Esophagus (tissue), 2 donors: Measurements from ENCODE around the gene PIP5K1C. TPM values are rescaled to one million over a fixed set of nuclear protein-coding genes. Genes with fewer than 3 reads are reported as not detected.
A peak's percentile ranks its signal among the peaks of the same experiment; 100 is the strongest.

Experiments used
- H3K27ac ChIP-seq, 2 donors: one replicate each; pipeline ENCODE4 v1.5.1; 2013; ENCODE audit warnings: low read depth in 2 of 2, mild to moderate bottlenecking in 2 of 2, inconsistent platforms in 1 of 2, low read length in 1 of 2, moderate library complexity in 1 of 2
- H3K27me3 ChIP-seq, 2 donors: one replicate each; pipeline ENCODE4 v1.6.1; 2013; ENCODE audit warnings: low read length in 2 of 2, control low read depth in 1 of 2, mild to moderate bottlenecking in 1 of 2; ENCODE audit not compliant: insufficient read depth in 2 of 2, control insufficient read depth in 1 of 2
- H3K36me3 ChIP-seq, 2 donors: one replicate each; pipeline ENCODE4 v1.6.1; 2013; ENCODE audit warnings: low read length in 1 of 2; ENCODE audit not compliant: control insufficient read depth in 2 of 2, insufficient read depth in 2 of 2
- H3K4me1 ChIP-seq, 2 donors: one replicate each; pipeline ENCODE4 v1.6.1; 2013; ENCODE audit warnings: low read length in 1 of 2; ENCODE audit not compliant: control insufficient read depth in 2 of 2, insufficient read depth in 2 of 2
- H3K4me3 ChIP-seq, 2 donors: one replicate each; pipeline ENCODE4 v1.5.1; 2013; ENCODE audit warnings: low read length in 2 of 2, mild to moderate bottlenecking in 2 of 2, low read depth in 1 of 2, moderate library complexity in 1 of 2
- H3K9me3 ChIP-seq, 2 donors: one replicate each; pipeline ENCODE4 v1.6.1; 2013; ENCODE audit warnings: mild to moderate bottlenecking in 2 of 2, low read depth in 1 of 2, low read length in 1 of 2, moderate library complexity in 1 of 2; ENCODE audit not compliant: control insufficient read depth in 2 of 2, insufficient read depth in 1 of 2
- WGBS, 2 donors: extraction: QIAGEN DNeasy Blood & Tissue Kit; methylation state at CpG; one replicate each; pipeline ENCODE4 v1.1.7; 2013; 5-methylcytosine and 5-hydroxymethylcytosine counted together
- polyA plus RNA-seq, 2 donors: library from polyadenylated mRNA; stranded (reverse); fragments of 200-250 nt; gene quantifications; one replicate each; pipeline ENCODE4 v1.2.3, GENCODE V29; 2013
- donor health status: healthy with polysubstance abuse.
- donor health status: Bipolar disorder and iron deficiency.

The PIP5K1C gene
- polyA plus RNA-seq, 2 donors = 10.4 to 18.1 TPM

DNA sequence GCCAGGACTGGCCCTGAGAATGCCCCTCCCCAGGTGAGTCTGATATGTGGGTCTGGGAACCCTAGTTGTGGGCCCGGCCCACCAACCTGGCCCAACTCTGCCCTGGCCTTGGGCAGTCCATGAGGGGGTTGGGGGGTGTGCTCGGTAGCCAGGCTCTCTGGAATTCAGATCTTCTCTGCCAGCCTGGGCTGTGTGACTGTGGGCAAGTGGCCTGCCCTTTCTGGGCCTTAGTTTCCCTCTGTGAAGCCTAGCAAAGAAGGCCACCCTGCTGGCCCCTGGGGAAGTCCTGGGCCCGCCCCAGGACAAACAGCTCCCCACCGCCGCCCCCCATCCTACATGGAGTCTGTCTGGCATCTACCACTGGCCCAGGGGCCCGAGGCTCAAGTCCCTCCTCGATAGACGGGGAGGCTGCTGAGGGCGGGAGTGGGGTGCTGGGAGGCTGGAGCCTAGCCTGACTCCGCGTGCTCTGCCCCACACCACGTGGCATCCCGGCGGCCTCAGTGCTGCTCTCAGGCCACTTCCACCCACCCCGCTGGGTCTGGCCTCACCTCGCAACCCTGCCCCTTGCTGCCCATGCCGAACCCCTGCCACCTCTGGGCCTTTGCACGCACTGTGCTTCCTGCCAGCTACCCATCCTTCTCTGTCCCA is 85.3 kb downstream of the PIP5K1C start:
- Histone ChIP-seq H3K4me1 (peaks cover 0 to 6% of the 10 kb centered on the region in 2 donors), H3K36me3 (peaks cover 0 to 46% of the 10 kb centered on the region in 2 donors), H3K27me3 (no peaks in the 10 kb centered on the region), H3K9me3 (no peaks in the 10 kb centered on the region), H3K4me3 (no peak overlapping the region), H3K27ac (no peak overlapping the region)
- 86 to 92% methylated on average over 17 to 18 of the region's 18 CpGs for WGBS, 2 donors

DNA sequence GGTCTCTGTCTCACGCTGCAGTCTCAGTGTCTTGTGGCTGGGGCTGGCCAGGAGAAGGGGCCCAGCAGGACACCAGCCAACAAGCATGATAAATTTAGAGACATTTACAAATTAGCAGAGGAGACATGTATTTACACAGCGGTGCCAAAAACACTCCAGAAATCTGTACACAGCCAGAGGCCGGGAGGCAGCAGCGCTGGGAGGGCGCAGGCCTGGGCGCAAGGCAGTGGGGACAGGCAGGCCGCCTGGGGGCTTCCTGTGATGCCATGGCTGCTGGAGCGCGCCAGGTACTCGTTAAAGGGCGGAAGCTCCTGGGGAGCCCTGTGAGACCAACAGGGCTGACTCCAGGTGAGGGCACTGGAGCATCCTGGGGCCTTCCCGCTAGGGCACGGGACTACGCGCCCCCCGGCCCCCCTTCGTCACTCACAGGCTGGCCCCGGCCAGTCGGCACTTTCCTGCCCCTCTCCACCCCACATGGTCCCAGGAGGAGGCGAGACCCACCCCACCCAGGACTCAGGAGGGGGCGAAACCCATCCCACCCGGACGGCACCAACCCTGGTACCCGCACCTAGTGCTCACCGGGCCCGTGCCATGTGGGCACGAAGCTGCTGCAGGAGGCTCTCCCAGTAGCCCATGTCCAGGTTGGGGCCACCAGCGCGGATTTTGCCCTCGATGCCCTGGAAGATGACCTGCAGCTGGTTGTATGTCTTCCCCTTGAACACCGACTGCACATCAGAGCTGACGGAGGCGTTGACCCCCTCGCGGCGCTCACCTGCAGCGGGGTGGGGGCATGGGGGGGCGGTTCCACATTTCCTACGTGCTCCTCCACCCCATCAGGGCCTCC is 86.2 kb downstream of the PIP5K1C start:
- Histone ChIP-seq H3K36me3 (peaks cover 0 to 43% of the 10 kb centered on the region in 2 donors), H3K9me3 (no peaks in the 10 kb centered on the region), H3K27me3 (no peaks in the 10 kb centered on the region), H3K27ac (peak overlapping the region in 1 of 2 donors; percentile 39), H3K4me1 (peaks cover 0 to 7% of the 10 kb centered on the region in 2 donors), H3K4me3 (no peak overlapping the region)
- WGBS, 2 donors = 80 to 89% methylated on average over 30 to 39 of the region's 39 CpGs

DNA sequence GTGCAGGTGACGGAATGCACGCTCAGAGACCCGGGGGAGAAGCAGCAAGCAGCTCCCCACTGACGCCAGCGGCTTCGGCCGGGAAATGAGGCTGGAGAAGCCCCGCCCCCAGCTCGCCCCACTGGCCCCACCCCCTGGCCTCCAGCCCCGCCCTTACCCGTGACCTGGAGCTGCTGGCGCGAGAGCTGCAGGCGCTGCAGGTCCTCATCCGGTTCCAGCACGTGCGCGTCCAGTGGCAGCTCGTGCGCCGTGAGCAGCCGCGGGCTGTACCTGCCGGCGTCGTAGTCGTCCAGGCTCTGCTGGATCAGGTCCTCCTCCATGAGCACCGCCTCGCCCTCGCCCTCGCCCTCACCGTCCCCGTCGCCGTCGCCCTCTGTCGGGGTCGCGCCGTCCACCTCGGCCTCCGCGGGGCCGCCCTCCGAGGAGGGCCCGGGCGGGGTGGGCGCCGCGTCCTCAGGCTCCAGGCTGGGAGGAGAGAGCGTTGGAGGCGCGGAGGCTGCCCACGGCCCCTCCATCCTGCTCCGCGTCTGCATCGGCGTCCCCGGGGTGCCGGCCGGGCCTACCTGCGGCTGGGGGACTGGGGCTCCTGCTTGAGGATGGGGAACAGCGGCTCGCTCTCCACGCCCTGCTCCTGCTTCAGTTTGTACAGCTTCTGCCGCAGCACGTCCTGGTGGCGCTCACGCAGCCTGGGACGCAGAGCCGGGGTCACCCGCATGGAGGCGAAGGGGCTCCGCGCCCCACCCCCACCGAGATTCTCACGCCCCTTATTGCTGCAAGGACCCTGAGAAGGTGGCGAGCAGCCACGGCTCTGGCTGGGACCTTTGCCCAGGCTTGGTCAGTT is 87.1 kb downstream of the PIP5K1C start:
- H3K36me3 ChIP-seq = peaks cover 0 to 41% of the 10 kb centered on the region in 2 donors
- peak overlapping the region in 1 of 2 donors; percentile 37 for H3K27ac ChIP-seq
- H3K27me3 ChIP-seq = no peaks in the 10 kb centered on the region
- WGBS, 2 donors = 87% methylated on average over 76 to 79 of the region's 79 CpGs
- H3K4me3 ChIP-seq = no peak overlapping the region
- no peaks in the 10 kb centered on the region for H3K9me3 ChIP-seq
- peaks cover 2 to 5% of the 10 kb centered on the region in 2 donors for H3K4me1 ChIP-seq

DNA sequence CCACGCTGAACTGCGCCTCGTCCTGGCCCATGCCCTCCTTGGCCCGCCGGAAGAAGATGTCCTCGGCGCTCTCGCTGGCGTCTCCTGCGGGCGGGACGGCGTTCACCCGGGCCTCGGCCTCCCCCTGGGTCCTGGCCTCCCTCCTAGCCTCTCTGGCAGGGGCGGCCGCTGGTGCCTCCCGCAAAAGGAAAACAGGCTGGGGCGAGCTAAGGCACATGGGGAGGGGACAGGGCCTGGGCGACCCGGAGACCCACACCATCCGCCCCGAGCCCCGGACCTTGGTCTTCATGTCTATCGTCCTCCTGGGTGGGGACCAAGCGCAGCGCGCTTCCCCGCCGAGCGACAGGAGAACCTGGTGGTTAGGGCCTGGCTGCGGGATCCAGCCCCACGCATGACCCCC is 87.9 kb downstream of the PIP5K1C start:
- peaks cover 2 to 5% of the 10 kb centered on the region in 2 donors for H3K4me1 ChIP-seq

DNA sequence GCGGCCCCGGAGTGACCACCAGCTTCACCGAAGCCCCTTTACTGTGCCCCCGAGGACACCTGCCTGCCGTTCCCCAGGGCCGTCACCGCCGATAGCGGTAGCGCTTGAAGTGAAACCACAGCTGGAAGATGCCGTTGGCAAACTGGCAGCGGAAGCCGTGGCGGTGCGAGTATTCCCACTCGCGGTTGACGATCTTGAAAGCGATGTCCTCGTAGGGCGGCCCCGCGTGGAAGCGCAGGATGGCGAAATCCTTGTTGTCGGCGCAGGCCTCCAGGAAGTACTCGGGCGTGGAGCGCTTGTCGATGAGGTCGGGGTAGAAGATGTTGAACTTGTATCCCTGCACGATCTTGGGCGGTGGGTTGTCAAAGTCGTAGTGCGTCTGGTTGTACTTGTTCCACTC is 88.4 kb downstream of the PIP5K1C start:
- H3K4me1 ChIP-seq = peaks cover 3 to 6% of the 10 kb centered on the region in 2 donors
- peaks cover 0 to 38% of the 10 kb centered on the region in 2 donors for H3K36me3 ChIP-seq
- H3K27me3 ChIP-seq = no peaks in the 10 kb centered on the region
- no peaks in the 10 kb centered on the region for H3K9me3 ChIP-seq
- 95 to 97% methylated on average over 36 of the region's 36 CpGs for WGBS, 2 donors
- no peak overlapping the region for H3K4me3 ChIP-seq
- no peak overlapping the region for H3K27ac ChIP-seq

More for the DNA sequence above, 87.9 kb downstream of the PIP5K1C start:
- no peaks in the 10 kb centered on the region for H3K9me3 ChIP-seq
- H3K4me3 ChIP-seq = no peak overlapping the region
- WGBS, 2 donors = 97% methylated on average over 33 of the region's 33 CpGs
- no peaks in the 10 kb centered on the region for H3K27me3 ChIP-seq
- peaks cover 0 to 38% of the 10 kb centered on the region in 2 donors for H3K36me3 ChIP-seq
- peak overlapping the region in 1 of 2 donors; percentile 8 for H3K27ac ChIP-seq

DNA sequence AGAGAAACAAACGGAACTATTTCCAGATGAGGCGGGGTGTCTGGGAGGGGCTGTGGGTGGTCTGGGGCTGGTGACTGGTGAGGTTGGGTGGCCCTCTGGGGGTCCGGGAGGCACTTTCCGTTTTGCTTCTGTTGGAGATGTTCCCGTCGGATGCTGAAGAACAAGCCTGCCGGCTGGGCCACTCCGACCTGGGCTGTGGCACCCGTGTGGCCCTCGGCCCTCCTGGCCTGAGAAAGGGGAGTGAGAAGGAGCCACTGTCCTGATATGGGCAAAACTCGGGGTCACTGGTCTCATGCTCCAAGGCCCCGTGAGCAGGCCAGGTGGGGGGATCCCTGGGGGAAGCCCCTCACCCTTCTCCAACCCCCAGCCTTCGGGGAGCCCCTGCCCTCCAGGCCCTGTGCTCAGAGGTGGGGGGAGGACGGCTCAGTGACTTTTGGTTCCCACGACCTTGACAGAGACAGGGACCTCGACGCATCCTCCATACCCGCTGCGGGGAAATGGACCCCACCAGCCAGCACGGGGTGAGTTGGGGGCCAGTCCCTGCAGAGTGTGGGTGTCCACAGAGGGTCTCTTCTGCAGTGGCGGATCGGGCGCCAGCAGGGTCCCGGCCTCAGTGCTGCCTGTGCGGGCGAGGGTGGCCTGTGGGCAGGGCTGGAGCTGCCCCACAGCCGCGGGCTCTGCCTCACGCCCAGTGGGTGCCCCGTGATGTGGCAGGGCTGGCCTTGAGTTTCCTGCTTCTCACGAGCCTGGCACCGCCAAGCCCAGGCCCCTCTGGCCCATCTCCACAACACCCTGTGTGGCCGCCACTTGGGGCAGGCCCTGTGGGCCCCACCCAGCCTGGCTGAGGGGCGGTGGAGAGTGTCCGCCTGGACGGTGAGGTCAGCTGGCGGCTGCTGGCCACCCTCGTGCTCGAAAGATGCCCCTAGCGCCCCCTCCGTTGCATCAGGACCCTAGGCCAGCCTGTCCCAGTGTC is 89.2 kb downstream of the PIP5K1C start:
- Histone ChIP-seq H3K4me3 (no peak overlapping the region), H3K4me1 (peaks cover 6 to 10% of the 10 kb centered on the region in 2 donors), H3K9me3 (no peaks in the 10 kb centered on the region), H3K27ac (no peak overlapping the region), H3K36me3 (peaks cover 0 to 38% of the 10 kb centered on the region in 2 donors), H3K27me3 (no peaks in the 10 kb centered on the region)
- 84 to 85% methylated on average over 41 of the region's 41 CpGs for WGBS, 2 donors

DNA sequence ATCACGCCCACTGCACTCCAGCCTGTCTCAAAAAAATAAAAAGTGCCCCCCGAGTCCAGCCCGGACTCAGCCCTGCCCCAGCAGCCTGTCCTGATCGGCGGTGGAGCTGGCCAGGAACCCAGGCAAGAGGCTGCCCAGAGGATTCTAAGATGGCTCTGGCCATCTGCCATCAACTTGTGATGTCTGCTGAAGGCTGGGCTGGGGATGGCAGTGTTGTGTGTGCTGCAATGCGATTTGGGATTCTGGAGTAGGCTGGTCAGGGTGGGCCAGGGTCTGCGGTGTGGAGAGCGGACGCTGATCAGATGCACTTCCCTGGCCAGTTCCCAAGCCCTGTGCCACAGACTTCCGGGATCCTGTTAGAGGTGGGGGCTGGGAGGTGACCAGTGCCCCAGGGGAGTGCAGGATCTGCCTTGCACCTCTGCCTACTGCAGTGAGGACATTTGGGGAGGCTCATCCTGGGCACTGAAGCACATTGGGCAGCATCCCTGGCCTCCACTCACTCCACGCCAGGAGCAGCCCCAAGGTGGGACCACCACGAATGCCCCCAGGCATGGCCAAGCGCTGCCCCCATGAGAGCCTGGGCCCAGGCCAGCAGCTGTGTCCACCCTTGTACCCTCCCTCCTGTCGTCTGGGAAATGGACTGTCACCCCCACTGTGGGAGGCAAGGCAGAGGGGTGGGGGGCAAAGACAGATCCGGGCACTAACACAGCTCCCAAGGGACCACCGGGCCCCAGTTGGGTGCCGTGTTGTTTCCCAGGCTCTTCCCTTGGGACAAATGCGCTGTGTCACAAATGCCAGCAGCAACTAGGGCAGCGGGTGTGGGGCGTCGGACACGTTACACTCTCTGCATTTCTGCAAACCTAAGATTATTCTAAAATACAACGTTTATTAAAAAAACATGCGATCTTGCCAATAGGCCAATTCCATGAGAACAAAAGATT is 90.2 kb downstream of the PIP5K1C start:
- Histone ChIP-seq H3K27me3 (no peaks in the 10 kb centered on the region), H3K36me3 (peaks cover 0 to 30% of the 10 kb centered on the region in 2 donors), H3K27ac (peak overlapping the region in 1 of 2 donors; percentile 8), H3K4me1 (peaks cover 8 to 10% of the 10 kb centered on the region in 2 donors), H3K9me3 (no peaks in the 10 kb centered on the region), H3K4me3 (no peak overlapping the region)
- 70 to 76% methylated on average over 24 of the region's 24 CpGs for WGBS, 2 donors

DNA sequence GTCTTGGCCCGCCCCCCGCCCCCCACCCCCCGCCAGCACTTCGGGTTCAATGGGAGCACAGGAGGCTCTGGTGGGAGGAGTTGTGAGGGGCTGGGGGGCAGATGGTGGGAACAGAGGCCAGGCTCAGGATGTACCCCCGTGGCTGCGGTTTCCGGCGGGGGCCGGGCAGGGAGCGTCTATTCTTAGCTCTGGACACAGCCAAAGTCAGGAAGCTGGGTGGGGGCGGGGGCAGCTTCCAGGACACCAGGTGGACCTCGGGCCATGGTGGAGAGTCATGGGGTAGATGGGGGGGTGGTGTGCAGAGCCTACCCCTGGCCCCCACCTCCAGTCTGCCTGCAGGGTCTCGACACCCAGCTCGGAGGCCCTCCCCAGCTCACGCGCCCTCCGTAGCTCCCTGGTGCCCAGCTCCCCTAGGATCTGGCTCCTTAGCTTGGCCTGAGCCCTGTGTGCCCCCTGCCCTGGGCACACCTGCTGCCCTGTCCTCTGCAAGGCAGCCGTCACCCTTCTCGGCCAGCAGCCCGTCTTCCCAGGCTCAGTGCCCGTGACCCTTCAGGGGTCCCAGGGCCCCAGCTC is 91.4 kb downstream of the PIP5K1C start:
- no peaks in the 10 kb centered on the region for H3K27me3 ChIP-seq
- no peak overlapping the region for H3K4me3 ChIP-seq
- H3K27ac ChIP-seq = peak overlapping the region in 1 of 2 donors; percentile 53
- WGBS, 2 donors = 52 to 53% methylated on average over 18 to 21 of the region's 21 CpGs
- no peaks in the 10 kb centered on the region for H3K9me3 ChIP-seq
- H3K4me1 ChIP-seq = peaks cover 8 to 10% of the 10 kb centered on the region in 2 donors
- H3K36me3 ChIP-seq = peaks cover 0 to 29% of the 10 kb centered on the region in 2 donors
